ENCODE data around the gene KLC1. TPM values are rescaled to one million over a fixed set of nuclear protein-coding genes. Genes with fewer than 3 reads are reported as not detected.

The KLC1 gene
- total and polyA plus RNA-seq, 4 donors: 93.3 to 225 (median 139) TPM

DNA sequence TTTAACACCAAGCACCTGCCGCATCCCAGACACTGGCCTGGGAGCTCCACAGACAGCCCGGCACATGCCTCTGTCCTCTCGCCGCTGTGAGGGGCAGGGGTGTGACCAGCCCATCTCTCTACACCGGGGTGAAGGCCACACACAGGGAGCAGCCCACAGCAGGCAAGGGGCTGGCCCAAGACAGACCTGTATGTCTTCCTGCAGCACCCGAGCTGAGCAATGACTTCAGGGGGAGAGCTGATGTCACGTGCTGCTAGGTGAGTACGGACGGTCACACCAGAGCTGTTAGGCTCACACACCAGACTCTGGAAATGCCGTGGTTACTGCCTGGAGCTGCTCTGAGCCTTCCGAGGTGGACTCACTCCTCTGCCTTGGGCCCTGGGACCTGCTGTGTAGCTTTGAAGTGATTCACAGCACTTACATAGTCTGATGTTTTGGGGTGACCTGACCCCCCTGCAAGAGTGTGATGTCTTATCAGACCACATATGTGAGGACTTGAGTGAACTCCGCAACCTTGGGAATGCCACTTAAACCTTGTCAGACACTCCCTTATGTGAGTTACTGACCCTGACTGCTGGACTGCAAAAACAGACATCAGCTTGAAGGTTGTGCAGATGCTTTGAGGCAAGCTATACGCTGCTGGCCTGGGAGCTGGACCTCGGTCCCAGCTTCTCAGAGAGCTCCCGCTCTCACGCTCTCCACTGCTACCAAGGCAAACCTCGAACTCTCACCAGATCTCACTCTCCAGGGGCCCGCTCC, 84.5 kb downstream of the KLC1 start:
- ATAC-seq (ENCODE audit: insufficient read depth, low FRiP score): no peak
- TF ChIP-seq CTCF (IDR thresholded peaks at IDR 0.05; ENCODE audit: control extremely low read depth, extremely low read depth): no peak
- no peaks in the 10 kb centered on the region for H3K36me3 ChIP-seq (ENCODE audit: control insufficient read depth in 4 of 4, insufficient read depth in 4 of 4, low read length in 4 of 4)
- WGBS, 2 donors: 88 to 93% methylated on average over 18 of the region's 18 CpGs
- DNase-seq: no peak
- no peaks in the 10 kb centered on the region for H3K9me3 ChIP-seq (ENCODE audit: control insufficient read depth in 4 of 4, insufficient read depth in 3 of 4, low read length in 3 of 4)
- H3K4me1 ChIP-seq (ENCODE audit: control insufficient read depth in 5 of 5, insufficient read depth in 5 of 5, low read length in 5 of 5): peaks cover 0 to 36% (median 14%) of the 10 kb centered on the region in 5 donors
- no peaks in the 10 kb centered on the region for H3K27me3 ChIP-seq (ENCODE audit: control insufficient read depth in 3 of 3, insufficient read depth in 3 of 3, low read length in 2 of 3)
- no peak overlapping the region for H3K9ac ChIP-seq (ENCODE audit: insufficient read depth in 1 of 2, low read length in 2 of 2)
- H3K4me3 ChIP-seq: no peak overlapping the region
- no peak overlapping the region for H3K27ac ChIP-seq (ENCODE audit: low read depth in 1 of 2, low read length in 1 of 2)

DNA sequence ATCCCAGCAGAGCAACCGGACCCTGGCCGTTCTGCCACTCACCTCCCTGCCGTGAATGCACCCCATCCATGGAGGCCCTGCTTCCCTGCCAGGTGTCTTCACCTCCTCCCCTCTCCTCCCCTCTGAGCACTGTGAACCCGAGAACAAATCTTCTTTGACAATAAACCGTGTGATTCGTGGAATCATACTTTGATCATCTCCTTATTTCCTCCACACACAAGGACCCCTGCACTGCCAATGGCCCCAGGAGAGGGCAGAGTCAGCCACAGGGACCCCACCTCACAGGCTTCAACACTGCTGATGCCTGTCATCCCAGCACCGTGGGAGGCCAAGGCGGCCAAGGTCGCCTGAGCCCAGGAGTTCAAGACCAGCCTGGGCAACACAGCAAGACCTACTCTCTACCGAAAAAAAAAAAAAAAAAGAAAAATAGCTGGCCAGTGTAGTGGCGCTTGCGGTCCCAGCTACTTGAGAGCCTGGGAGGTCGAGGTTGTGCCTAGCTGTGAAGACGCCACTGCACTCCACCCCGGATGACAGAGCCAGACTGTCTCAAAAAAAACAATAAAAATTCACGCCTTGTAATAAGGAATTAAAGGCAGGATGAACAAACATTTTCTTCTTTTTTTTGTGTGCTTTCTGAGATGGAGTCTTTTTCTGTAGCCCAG, 85.2 kb downstream of the KLC1 start:
- 67 to 79% methylated on average over 16 of the region's 16 CpGs for WGBS, 2 donors
- no peak overlapping the region for H3K9ac ChIP-seq (ENCODE audit: insufficient read depth in 1 of 2, low read length in 2 of 2)
- H3K9me3 ChIP-seq (ENCODE audit: control insufficient read depth in 4 of 4, insufficient read depth in 3 of 4, low read length in 3 of 4): no peaks in the 10 kb centered on the region
- peaks cover 0 to 41% (median 14%) of the 10 kb centered on the region in 5 donors for H3K4me1 ChIP-seq (ENCODE audit: control insufficient read depth in 5 of 5, insufficient read depth in 5 of 5, low read length in 5 of 5)
- no peak for TF ChIP-seq CTCF (IDR thresholded peaks at IDR 0.05; ENCODE audit: control extremely low read depth, extremely low read depth)
- ATAC-seq (ENCODE audit: insufficient read depth, low FRiP score) (no peak), DNase-seq (no peak)
- H3K4me3 ChIP-seq: no peak overlapping the region
- H3K36me3 ChIP-seq (ENCODE audit: control insufficient read depth in 4 of 4, insufficient read depth in 4 of 4, low read length in 4 of 4): no peaks in the 10 kb centered on the region
- H3K27me3 ChIP-seq (ENCODE audit: control insufficient read depth in 3 of 3, insufficient read depth in 3 of 3, low read length in 2 of 3): no peaks in the 10 kb centered on the region
- H3K27ac ChIP-seq (ENCODE audit: low read depth in 1 of 2, low read length in 1 of 2): no peak overlapping the region

GRCh38 chr14:103715052-103716000, 86.3 kb downstream of the KLC1 start, which contains the start of the genes XRCC3 and ZFYVE21:
Gene XRCC3 (minus strand): TSS chr14:103715451. CDS start chr14:103711087, 4,364 bp downstream.
Gene ZFYVE21 (plus strand): TSS chr14:103715810. CDS start chr14:103715842, 32 bp downstream.
- Histone ChIP-seq H3K4me1 (ENCODE audit: control insufficient read depth in 5 of 5, insufficient read depth in 5 of 5, low read length in 5 of 5) (peaks cover 0 to 41% (median 14%) of the 10 kb centered on the region in 5 donors), H3K4me3 (peak within 1 kb of the TSS; percentile 80), H3K27ac (ENCODE audit: low read depth in 1 of 2, low read length in 1 of 2) (peak within 1 kb of the TSS; percentile 73 to 84), H3K36me3 (ENCODE audit: control insufficient read depth in 4 of 4, insufficient read depth in 4 of 4, low read length in 4 of 4) (no peaks in the 10 kb centered on the region), H3K9ac (ENCODE audit: insufficient read depth in 1 of 2, low read length in 2 of 2) (peak within 1 kb of the TSS in 1 of 2 donors; percentile 25), H3K27me3 (ENCODE audit: control insufficient read depth in 3 of 3, insufficient read depth in 3 of 3, low read length in 2 of 3) (no peaks in the 10 kb centered on the region), H3K9me3 (ENCODE audit: control insufficient read depth in 4 of 4, insufficient read depth in 3 of 4, low read length in 3 of 4) (no peaks in the 10 kb centered on the region)
- TF ChIP-seq CTCF (IDR thresholded peaks at IDR 0.05; ENCODE audit: control extremely low read depth, extremely low read depth): no peak
- 1% methylated on average over 95 to 121 of the region's 121 CpGs for WGBS, 2 donors
- ATAC-seq (ENCODE audit: insufficient read depth, low FRiP score) (peak; percentile 96), DNase-seq (peak; percentile 100)

All from lung (tissue), 12 donors.